Measurements from ENCODE around the gene CCDC194.

DNA sequence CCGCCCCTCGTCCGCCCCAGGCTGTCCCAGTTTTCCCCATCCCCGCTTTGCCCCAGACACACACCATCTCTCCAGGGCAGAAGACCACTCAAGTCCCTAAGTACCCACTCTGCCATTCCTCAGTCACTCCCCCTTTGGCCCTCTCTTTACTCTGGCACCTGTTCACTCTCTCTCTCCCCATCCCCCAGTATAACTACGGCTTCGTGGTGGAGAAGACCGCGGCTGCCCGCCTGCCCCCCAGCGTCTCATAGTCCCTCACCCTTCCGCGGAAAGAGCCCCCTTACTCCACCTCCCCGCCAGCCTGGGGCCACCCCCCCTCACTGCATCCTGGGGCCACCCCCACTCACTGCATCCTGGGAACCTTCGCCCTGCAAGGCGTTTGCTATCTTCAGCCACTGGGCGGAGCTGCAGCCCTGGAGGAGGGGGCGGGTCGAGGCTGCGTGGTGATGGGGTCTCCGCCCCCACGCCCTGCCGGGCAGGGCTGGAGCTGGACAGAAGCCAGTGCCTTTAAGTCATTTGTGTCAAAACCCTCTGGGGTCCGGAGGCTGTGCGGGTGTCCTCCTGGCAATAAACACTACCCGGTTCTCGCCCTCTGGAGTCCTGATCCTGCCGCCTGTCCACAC lies 30.9 kb upstream of the CCDC194 start:
- TF ChIP-seq SP1 (IDR thresholded peaks at IDR 0.05) (no peak), FOXA1 (IDR thresholded peaks at IDR 0.05) (no peak), TARDBP (IDR thresholded peaks at IDR 0.05) (no peak), FOXK2 (IDR thresholded peaks at IDR 0.05) (no peak), NFRKB (IDR thresholded peaks at IDR 0.05) (no peak), LEF1 (IDR thresholded peaks at IDR 0.05; ENCODE audit: borderline replicate concordance) (no peak), L3MBTL2 (conservative IDR thresholded peaks at IDR 0.05) (no peak), CTBP1 (IDR thresholded peaks at IDR 0.05; ENCODE audit: borderline replicate concordance) (no peak), ARNT (IDR thresholded peaks at IDR 0.05) (no peak), FOXM1 (IDR thresholded peaks at IDR 0.05; ENCODE audit: borderline replicate concordance) (no peak), BHLHE40 (IDR thresholded peaks at IDR 0.05; ENCODE audit: borderline replicate concordance) (no peak), ELF4 (IDR thresholded peaks at IDR 0.05) (no peak), SUZ12 (IDR thresholded peaks at IDR 0.05) (no peak)
